HepG2 (cell line): Measurements from ENCODE around the gene POLR1C. TPM values are rescaled to one million over a fixed set of nuclear protein-coding genes. Genes with fewer than 3 reads are reported as not detected.

Source experiments
- ADNP ChIP-seq: sonication (generic); formaldehyde crosslinking; IDR thresholded peaks from 2 replicates; pipeline ENCODE4 v1.4.0; 2020; ENCODE audit warnings: missing genetic modification reagents
- DNMT3B ChIP-seq: conservative IDR thresholded peaks from 2 replicates; pipeline ENCODE4 v1.6.1; 2016; ENCODE audit warnings: missing biosample characterization, control low read depth
- IRF9 ChIP-seq: sonication (generic); formaldehyde crosslinking; IDR thresholded peaks from 2 replicates; pipeline ENCODE4 v1.8.0; 2022; ENCODE audit warnings: missing genetic modification reagents, mild to moderate bottlenecking, borderline replicate concordance
- MED1 ChIP-seq: sonication (generic); formaldehyde crosslinking; IDR thresholded peaks from 2 replicates; pipeline ENCODE4 v1.4.0; 2020; ENCODE audit warnings: missing genetic modification reagents
- TARDBP ChIP-seq: sonication (generic); formaldehyde crosslinking; IDR thresholded peaks from 2 replicates; pipeline ENCODE4 v1.8.0; 2022; ENCODE audit warnings: mild to moderate bottlenecking, missing genetic modification reagents
- ZBTB14 ChIP-seq: sonication (generic); formaldehyde crosslinking; IDR thresholded peaks from 2 replicates; pipeline ENCODE4 v1.4.0; 2020; ENCODE audit warnings: missing genetic modification reagents
- ZFP82 ChIP-seq: sonication (generic); formaldehyde crosslinking; IDR thresholded peaks from 2 replicates; pipeline ENCODE4 v1.5.1; 2020; ENCODE audit warnings: mild to moderate bottlenecking, missing genetic modification reagents, borderline replicate concordance
- ZNF124 ChIP-seq: sonication (generic); formaldehyde crosslinking; IDR thresholded peaks from 2 replicates; pipeline ENCODE4 v1.4.0; 2020; ENCODE audit warnings: missing genetic modification reagents
- ZNF263 ChIP-seq: sonication (generic); formaldehyde crosslinking; IDR thresholded peaks from 2 replicates; pipeline ENCODE4 v1.4.0; 2020; ENCODE audit warnings: missing genetic modification reagents
- ZNF33B ChIP-seq: sonication (generic); formaldehyde crosslinking; IDR thresholded peaks from 2 replicates; pipeline ENCODE4 v1.5.1; 2020; ENCODE audit warnings: mild to moderate bottlenecking, missing genetic modification reagents
- ZNF510 ChIP-seq: sonication (generic); formaldehyde crosslinking; IDR thresholded peaks from 2 replicates; pipeline ENCODE4 v1.4.0; 2020; ENCODE audit warnings: low read depth, mild to moderate bottlenecking, missing genetic modification reagents
- ZNF558 ChIP-seq: sonication (generic); formaldehyde crosslinking; IDR thresholded peaks from 2 replicates; pipeline ENCODE4 v1.9.0; 2022; ENCODE audit warnings: mild to moderate bottlenecking, missing genetic modification reagents, borderline replicate concordance
- ZNF737 ChIP-seq: sonication (generic); formaldehyde crosslinking; IDR thresholded peaks from 2 replicates; pipeline ENCODE4 v1.5.0; 2020; ENCODE audit warnings: missing genetic modification reagents, mild to moderate bottlenecking, borderline replicate concordance
- ZNF790 ChIP-seq: sonication (generic); formaldehyde crosslinking; IDR thresholded peaks from 2 replicates; pipeline ENCODE4 v1.8.0; 2022; ENCODE audit warnings: missing genetic modification reagents, mild to moderate bottlenecking, borderline replicate concordance
- ZSCAN31 ChIP-seq: sonication (generic); formaldehyde crosslinking; IDR thresholded peaks from 2 replicates; pipeline ENCODE4 v1.5.0; 2020; ENCODE audit warnings: low read depth, mild to moderate bottlenecking, missing genetic modification reagents
- polyA plus RNA-seq, 8 experiments: library from polyadenylated mRNA; depleted of rRNA in 3 of 8; stranded (reverse) in 7 of 8; unstranded in 1 of 8; fragments of >200 nt; fragmentation: Illumina TruSeq in 4 of 8; extraction: Trizol in 4 of 8; gene quantifications; 2 replicates each; pipeline versions ENCODE4 v1.2.1 to v1.2.3, GENCODE V29; 2011 to 2016; ENCODE audit warnings: low read depth in 4 of 8, missing spikeins in 1 of 8, mixed read lengths in 1 of 8; ENCODE audit not compliant: insufficient read depth in 1 of 8
- total RNA-seq, 5 experiments: library from RNA; depleted of rRNA; stranded (reverse); fragments of >200 nt; fragmentation: Illumina TruSeq; extraction: Trizol; gene quantifications; 2 replicates each; pipeline ENCODE4 v1.2.3, GENCODE V29; 2016; ENCODE audit warnings: low read depth in 1 of 5
- TF ChIP-seq, protein P1 (sequence below): sonication (generic); formaldehyde crosslinking; IDR thresholded peaks from 2 replicates; pipeline ENCODE4 v1.4.0; 2020; ENCODE audit warnings: mild to moderate bottlenecking, missing genetic modification reagents, borderline replicate concordance
- TF ChIP-seq, protein P2 (sequence below): sonication (generic); formaldehyde crosslinking; IDR thresholded peaks from 2 replicates; pipeline ENCODE4 v1.4.0; 2020; ENCODE audit warnings: mild to moderate bottlenecking, missing genetic modification reagents
- TF ChIP-seq, protein P3 (sequence below): sonication (generic); formaldehyde crosslinking; IDR thresholded peaks from 2 replicates; pipeline ENCODE4 v1.4.0; 2020; ENCODE audit warnings: missing genetic modification reagents; ENCODE audit errors: not compliant biosample characterization

The POLR1C gene
- total and polyA plus RNA-seq, 2 of the 13 experiments (the other 11 are each of a cell fraction or from before 2014, with no cell fraction given) = 62.6 to 72.2 TPM

- TF ChIP-seq, protein P1, sequence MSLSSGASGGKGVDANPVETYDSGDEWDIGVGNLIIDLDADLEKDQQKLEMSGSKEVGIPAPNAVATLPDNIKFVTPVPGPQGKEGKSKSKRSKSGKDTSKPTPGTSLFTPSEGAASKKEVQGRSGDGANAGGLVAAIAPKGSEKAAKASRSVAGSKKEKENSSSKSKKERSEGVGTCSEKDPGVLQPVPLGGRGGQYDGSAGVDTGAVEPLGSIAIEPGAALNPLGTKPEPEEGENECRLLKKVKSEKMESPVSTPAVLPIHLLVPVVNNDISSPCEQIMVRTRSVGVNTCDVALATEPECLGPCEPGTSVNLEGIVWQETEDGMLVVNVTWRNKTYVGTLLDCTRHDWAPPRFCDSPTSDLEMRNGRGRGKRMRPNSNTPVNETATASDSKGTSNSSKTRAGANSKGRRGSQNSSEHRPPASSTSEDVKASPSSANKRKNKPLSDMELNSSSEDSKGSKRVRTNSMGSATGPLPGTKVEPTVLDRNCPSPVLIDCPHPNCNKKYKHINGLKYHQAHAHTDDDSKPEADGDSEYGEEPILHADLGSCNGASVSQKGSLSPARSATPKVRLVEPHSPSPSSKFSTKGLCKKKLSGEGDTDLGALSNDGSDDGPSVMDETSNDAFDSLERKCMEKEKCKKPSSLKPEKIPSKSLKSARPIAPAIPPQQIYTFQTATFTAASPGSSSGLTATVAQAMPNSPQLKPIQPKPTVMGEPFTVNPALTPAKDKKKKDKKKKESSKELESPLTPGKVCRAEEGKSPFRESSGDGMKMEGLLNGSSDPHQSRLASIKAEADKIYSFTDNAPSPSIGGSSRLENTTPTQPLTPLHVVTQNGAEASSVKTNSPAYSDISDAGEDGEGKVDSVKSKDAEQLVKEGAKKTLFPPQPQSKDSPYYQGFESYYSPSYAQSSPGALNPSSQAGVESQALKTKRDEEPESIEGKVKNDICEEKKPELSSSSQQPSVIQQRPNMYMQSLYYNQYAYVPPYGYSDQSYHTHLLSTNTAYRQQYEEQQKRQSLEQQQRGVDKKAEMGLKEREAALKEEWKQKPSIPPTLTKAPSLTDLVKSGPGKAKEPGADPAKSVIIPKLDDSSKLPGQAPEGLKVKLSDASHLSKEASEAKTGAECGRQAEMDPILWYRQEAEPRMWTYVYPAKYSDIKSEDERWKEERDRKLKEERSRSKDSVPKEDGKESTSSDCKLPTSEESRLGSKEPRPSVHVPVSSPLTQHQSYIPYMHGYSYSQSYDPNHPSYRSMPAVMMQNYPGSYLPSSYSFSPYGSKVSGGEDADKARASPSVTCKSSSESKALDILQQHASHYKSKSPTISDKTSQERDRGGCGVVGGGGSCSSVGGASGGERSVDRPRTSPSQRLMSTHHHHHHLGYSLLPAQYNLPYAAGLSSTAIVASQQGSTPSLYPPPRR (CRISPR knock-in tag) = 0 out of 2 replicates have a peak, but pooled peaks have one; percentile 22
- TF ChIP-seq ZNF790 (CRISPR knock-in tag) (peak; percentile 27; the same call in 1 of the 2 replicates), ZNF33B (CRISPR knock-in tag) (peak; percentile 94), TARDBP (CRISPR knock-in tag) (peak; percentile 86; the same call in 1 of the 2 replicates), ZNF263 (CRISPR knock-in tag) (0 out of 2 replicates have a peak, but pooled peaks have one; percentile 31), ZFP82 (peak; percentile 61; the same call in 1 of the 2 replicates), ZBTB14 (peak; percentile 46; the same call in 1 of the 2 replicates), ZNF737 (no peak), DNMT3B (CRISPR knock-in tag) (0 out of 2 replicates have a peak, but pooled peaks have one; percentile 40), ADNP (no peak), ZNF124 (CRISPR knock-in tag) (no peak), IRF9 (peak; percentile 59), MED1 (CRISPR knock-in tag) (peak; percentile 82), ZNF510 (peak; percentile 64; the same call in 1 of the 2 replicates), ZNF558 (no peak), ZSCAN31 (CRISPR knock-in tag) (peak; percentile 31; the same call in 1 of the 2 replicates)
- TF ChIP-seq, protein P2, sequence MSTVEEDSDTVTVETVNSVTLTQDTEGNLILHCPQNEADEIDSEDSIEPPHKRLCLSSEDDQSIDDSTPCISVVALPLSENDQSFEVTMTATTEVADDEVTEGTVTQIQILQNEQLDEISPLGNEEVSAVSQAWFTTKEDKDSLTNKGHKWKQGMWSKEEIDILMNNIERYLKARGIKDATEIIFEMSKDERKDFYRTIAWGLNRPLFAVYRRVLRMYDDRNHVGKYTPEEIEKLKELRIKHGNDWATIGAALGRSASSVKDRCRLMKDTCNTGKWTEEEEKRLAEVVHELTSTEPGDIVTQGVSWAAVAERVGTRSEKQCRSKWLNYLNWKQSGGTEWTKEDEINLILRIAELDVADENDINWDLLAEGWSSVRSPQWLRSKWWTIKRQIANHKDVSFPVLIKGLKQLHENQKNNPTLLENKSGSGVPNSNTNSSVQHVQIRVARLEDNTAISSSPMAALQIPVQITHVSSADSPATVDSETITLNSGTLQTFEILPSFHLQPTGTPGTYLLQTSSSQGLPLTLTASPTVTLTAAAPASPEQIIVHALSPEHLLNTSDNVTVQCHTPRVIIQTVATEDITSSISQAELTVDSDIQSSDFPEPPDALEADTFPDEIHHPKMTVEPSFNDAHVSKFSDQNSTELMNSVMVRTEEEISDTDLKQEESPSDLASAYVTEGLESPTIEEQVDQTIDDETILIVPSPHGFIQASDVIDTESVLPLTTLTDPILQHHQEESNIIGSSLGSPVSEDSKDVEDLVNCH = no peak
- TF ChIP-seq, protein P3, sequence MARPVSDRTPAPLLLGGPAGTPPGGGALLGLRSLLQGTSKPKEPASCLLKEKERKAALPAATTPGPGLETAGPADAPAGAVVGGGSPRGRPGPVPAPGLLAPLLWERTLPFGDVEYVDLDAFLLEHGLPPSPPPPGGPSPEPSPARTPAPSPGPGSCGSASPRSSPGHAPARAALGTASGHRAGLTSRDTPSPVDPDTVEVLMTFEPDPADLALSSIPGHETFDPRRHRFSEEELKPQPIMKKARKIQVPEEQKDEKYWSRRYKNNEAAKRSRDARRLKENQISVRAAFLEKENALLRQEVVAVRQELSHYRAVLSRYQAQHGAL (CRISPR knock-in tag) = no peak
Measured at GRCh38 chr6:43516697-43517504, at the start of gene POLR1C, which contains the start of gene YIPF3 (continued).
